Adrenal gland (tissue), 12 donors: ENCODE data around the gene SDK1. TPM values are rescaled to one million over a fixed set of nuclear protein-coding genes. Genes with fewer than 3 reads are reported as not detected.

ENCODE experiments used
- DNase-seq, 7 donors: peaks; one replicate each; pipeline ENCODE4 v3.0.0-alpha.2; 2019 to 2020
- H3K27ac ChIP-seq, 5 donors: fragments of 200-600 bp; sonication (generic) in 4 of 5; 1 replicate in 3 of 5; 2 replicates in 2 of 5; pipeline versions ENCODE4 v1.5.1 to v1.8.0; 2016 to 2020; ENCODE audit warnings: mild to moderate bottlenecking in 1 of 5
- H3K27me3 ChIP-seq: fragments of 200-600 bp; 2 replicates; pipeline ENCODE4 v1.8.0; 2021
- H3K36me3 ChIP-seq, 2 donors: fragments of 200-600 bp; replicated peaks in 1 of 2; 1 replicate in 1 of 2; 2 replicates in 1 of 2; pipeline versions ENCODE4 v1.5.1 to v1.8.0; 2018 to 2022
- H3K4me1 ChIP-seq, 2 donors: fragments of 200-600 bp; replicated peaks in 1 of 2; 1 replicate in 1 of 2; 2 replicates in 1 of 2; pipeline versions ENCODE4 v1.5.1 to v1.8.0; 2018 to 2021
- H3K4me3 ChIP-seq, 4 donors: fragments of 200-600 bp; sonication (generic) in 3 of 4; one replicate each; pipeline ENCODE4 v1.5.1; 2016 to 2018
- H3K9me3 ChIP-seq, 3 donors: fragments of 200-600 bp; sonication (generic) in 1 of 3; replicated peaks in 1 of 3; 1 replicate in 2 of 3; 2 replicates in 1 of 3; pipeline versions ENCODE4 v1.5.1 to v1.8.0; 2016 to 2021
- CTCF ChIP-seq, 6 experiments: fragments of 450-650 bp in 4 of 6; fragments of 200-600 bp in 2 of 6; sonication (generic) in 1 of 6; IDR thresholded peaks; 1 replicate in 5 of 6; 2 replicates in 1 of 6; pipeline versions ENCODE4 v1.5.1 to v1.8.0; 2016 to 2021; ENCODE audit warnings: antibody characterized with exemption in 6 of 6, mild to moderate bottlenecking in 2 of 6, moderate library complexity in 1 of 6
- POLR2A ChIP-seq, 2 donors: fragments of 450-650 bp; IDR thresholded peaks; one replicate each; pipeline ENCODE4 v1.6.1; 2017; ENCODE audit warnings: antibody characterized with exemption in 2 of 2, mild to moderate bottlenecking in 2 of 2, moderate library complexity in 1 of 2
- WGBS, 4 donors: extraction: QIAGEN DNeasy Blood & Tissue Kit in 2 of 4; methylation state at CpG; one replicate each; pipeline versions ENCODE4 v1.1.5 to v1.1.7; 2013 to 2017; 5-methylcytosine and 5-hydroxymethylcytosine counted together
- intact Hi-C, 2 donors: fragments of 100-400 bp; cut with DNase I; formaldehyde crosslinking; loops; one replicate each; pipeline versions ENCODE4 v1.14.1 to v1.15.0; 2022 to 2023
- polyA plus RNA-seq, 3 donors: library from polyadenylated mRNA; stranded (reverse); fragments of 200-250 nt in 2 of 3; fragments of 350-450 nt in 1 of 3; fragmentation: Illumina TruSeq in 1 of 3; extraction: RNeasy Lipid Tissue Mini Kit (QIAGEN cat#74804) in 1 of 3; gene quantifications; one replicate each; pipeline ENCODE4 v1.2.3, GENCODE V29; 2013 to 2014
- total RNA-seq, 9 donors: library from RNA; depleted of rRNA in 4 of 9; stranded (reverse); fragments of >200 nt in 4 of 9; fragments of 120-200 nt in 1 of 9; fragmentation: NEBNext Ultra II Directional in 1 of 9; extraction: Animal tissue kit (Norgen Biotek cat#: 25700) in 1 of 9; gene quantifications; one replicate each; pipeline versions ENCODE4 v1.1.0 to v1.2.4, GENCODE V29; 2013 to 2023
- donor health status: healthy with polysubstance abuse.
- donor health status: Bipolar disorder and iron deficiency.
- donor health status: DM: yes; HTN: yes; CAD: no.
- donor health status: DM: no; HTN: no; CAD: no.
- donor health status: DM: no; HTN: no; CAD: no.
- donor health status: DM: yes; HTN: yes; CAD: no.

SDK1 gene
- total and polyA plus RNA-seq, 12 donors: 0.50 to 3.6 (median 1.5) TPM

GRCh38 chr7:3974329-3974728, 673.3 kb downstream of the SDK1 start:
- Histone ChIP-seq H3K4me1 (peaks cover 0 to 9% of the 10 kb centered on the region in 2 donors), H3K27me3 (peaks cover 4% of the 10 kb centered on the region), H3K27ac (no peak overlapping the region), H3K9me3 (no peaks in the 10 kb centered on the region), H3K4me3 (no peak overlapping the region), H3K36me3 (no peaks in the 10 kb centered on the region)
- intact Hi-C loops: no loop called here
- 88 to 91% (median 90%) methylated on average over 19 of the region's 19 CpGs for WGBS, 4 donors
- no peak for TF ChIP-seq POLR2A (IDR thresholded peaks at IDR 0.05)
- no peak for TF ChIP-seq CTCF (IDR thresholded peaks at IDR 0.05)
- DNase-seq: peak in 1 of 7 donors; percentile 28

GRCh38 chr7:3975371-3975770, 674.3 kb downstream of the SDK1 start:
- no peaks in the 10 kb centered on the region for H3K36me3 ChIP-seq
- TF ChIP-seq CTCF (IDR thresholded peaks at IDR 0.05): no peak
- no peak for TF ChIP-seq POLR2A (IDR thresholded peaks at IDR 0.05)
- no peaks in the 10 kb centered on the region for H3K9me3 ChIP-seq
- no peak overlapping the region for H3K27ac ChIP-seq
- DNase-seq: no peak
- intact Hi-C loops: no loop called here
- peaks cover 4% of the 10 kb centered on the region for H3K27me3 ChIP-seq
- WGBS, 4 donors: 90 to 93% (median 91%) methylated on average over 6 of the region's 6 CpGs
- no peak overlapping the region for H3K4me3 ChIP-seq
- H3K4me1 ChIP-seq: peaks cover 0 to 17% of the 10 kb centered on the region in 2 donors

- H3K36me3 ChIP-seq: no peaks in the 10 kb centered on the region
- intact Hi-C loops: no loop called here
- no peak overlapping the region for H3K27ac ChIP-seq
- WGBS, 4 donors: 92 to 94% (median 94%) methylated on average over 8 to 12 of the region's 12 CpGs
- DNase-seq: no peak
- TF ChIP-seq CTCF (IDR thresholded peaks at IDR 0.05) (no peak), POLR2A (IDR thresholded peaks at IDR 0.05) (no peak)
- H3K9me3 ChIP-seq: no peaks in the 10 kb centered on the region
- peaks cover 0 to 17% of the 10 kb centered on the region in 2 donors for H3K4me1 ChIP-seq
- H3K27me3 ChIP-seq: peaks cover 3% of the 10 kb centered on the region
- no peak overlapping the region for H3K4me3 ChIP-seq
These were observed 676.3 kb downstream of the SDK1 start for GRCh38 chr7:3977391-3977790.

GRCh38 chr7:3978839-3979238, 677.8 kb downstream of the SDK1 start:
- 69 to 79% (median 75%) methylated on average over 8 of the region's 8 CpGs for WGBS, 4 donors
- Histone ChIP-seq H3K9me3 (no peaks in the 10 kb centered on the region), H3K4me1 (peaks cover 0 to 17% of the 10 kb centered on the region in 2 donors), H3K27ac (no peak overlapping the region), H3K27me3 (no peaks in the 10 kb centered on the region), H3K4me3 (no peak overlapping the region), H3K36me3 (no peaks in the 10 kb centered on the region)
- intact Hi-C loops: no loop called here
- TF ChIP-seq POLR2A (IDR thresholded peaks at IDR 0.05) (no peak), CTCF (IDR thresholded peaks at IDR 0.05) (no peak)
- no peak for DNase-seq
